GM12865 (cell line): ENCODE data around the gene TRDMT1.

Experiments used
- DNase-seq: peaks from one replicate; pipeline ENCODE4 v3.0.0; 2010; ENCODE audit warnings: low read depth
- H3K4me3 ChIP-seq: 2 replicates; pipeline ENCODE4 v1.5.1; 2011; ENCODE audit warnings: mild to moderate bottlenecking, low read depth, low read length, control low read depth
- CTCF ChIP-seq: IDR thresholded peaks from 2 replicates; pipeline ENCODE4 v1.5.1; 2011; ENCODE audit warnings: low read length, control low read depth, low read depth, inconsistent platforms; ENCODE audit not compliant: insufficient read depth; ENCODE audit errors: missing control alignments

TRDMT1 gene

GRCh38 chr10:17141504-17142229 lies 59.8 kb downstream of the TRDMT1 start:
- no peak for TF ChIP-seq CTCF
- no peak overlapping the region for H3K4me3 ChIP-seq
- DNase-seq, result no peak

- no peak overlapping the region for H3K4me3 ChIP-seq
- DNase-seq, result no peak
- no peak for TF ChIP-seq CTCF
These were observed 61.1 kb downstream of the TRDMT1 start for GRCh38 chr10:17140386-17140761.

GRCh38 chr10:17138460-17139042 lies 62.9 kb downstream of the TRDMT1 start:
- no peak for DNase-seq
- no peak overlapping the region for H3K4me3 ChIP-seq
- no peak for TF ChIP-seq CTCF

GRCh38 chr10:17134737-17135260 lies 66.7 kb downstream of the TRDMT1 start:
- TF ChIP-seq CTCF, result no peak
- no peak overlapping the region for H3K4me3 ChIP-seq
- DNase-seq, result no peak

GRCh38 chr10:17134282-17134681 lies 67.2 kb downstream of the TRDMT1 start:
- no peak overlapping the region for H3K4me3 ChIP-seq
- TF ChIP-seq CTCF, result no peak
- no peak for DNase-seq

GRCh38 chr10:17129741-17130140 lies 71.7 kb downstream of the TRDMT1 start, which contains the start of gene CUBN:
CUBN (minus strand) TSS chr10:17129811; CDS start chr10:17129765, 46 bp downstream.
- H3K4me3 ChIP-seq, result no peak within 1 kb of the TSS
- TF ChIP-seq CTCF, result no peak
- DNase-seq, result no peak
